Measurements from ENCODE around the gene KCTD16.

The KCTD16 gene

GRCh38 chr5:144352732-144353317 lies 182.2 kb downstream of the KCTD16 start:
- DNase-seq: no peak

- no peak for DNase-seq
Measured at GRCh38 chr5:144356489-144356888, 185.8 kb downstream of the KCTD16 start.

- DNase-seq: no peak
Measured at GRCh38 chr5:144361406-144361805, 190.7 kb downstream of the KCTD16 start.

GRCh38 chr5:144365885-144366284 lies 195.2 kb downstream of the KCTD16 start:
- DNase-seq: no peak

- no peak for DNase-seq
Measured at GRCh38 chr5:144367991-144368390, 197.3 kb downstream of the KCTD16 start.

- DNase-seq: no peak
Measured at GRCh38 chr5:144368556-144368955, 197.9 kb downstream of the KCTD16 start.

- DNase-seq: no peak
Measured at GRCh38 chr5:144369006-144369405, 198.3 kb downstream of the KCTD16 start.

- no peak for DNase-seq
Measured at GRCh38 chr5:144370273-144370672, 199.6 kb downstream of the KCTD16 start.

GRCh38 chr5:144374637-144375036 lies 204.0 kb downstream of the KCTD16 start:
- DNase-seq: no peak

GRCh38 chr5:144377207-144377606 lies 206.5 kb downstream of the KCTD16 start:
- DNase-seq: no peak

- DNase-seq: no peak
Measured at GRCh38 chr5:144378681-144379080, 208.0 kb downstream of the KCTD16 start.

GRCh38 chr5:144385597-144385996 lies 214.9 kb downstream of the KCTD16 start:
- DNase-seq: no peak

GRCh38 chr5:144386315-144386714 lies 215.6 kb downstream of the KCTD16 start:
- DNase-seq: no peak

- DNase-seq: no peak
Measured at GRCh38 chr5:144390133-144390532, 219.5 kb downstream of the KCTD16 start.

GRCh38 chr5:144391044-144391443 lies 220.4 kb downstream of the KCTD16 start:
- no peak for DNase-seq

GRCh38 chr5:144393641-144394435 lies 223.2 kb downstream of the KCTD16 start:
- DNase-seq: no peak

GRCh38 chr5:144395704-144396103 lies 225.0 kb downstream of the KCTD16 start:
- DNase-seq: no peak

GRCh38 chr5:144403058-144403457 lies 232.4 kb downstream of the KCTD16 start:
- DNase-seq: no peak

- DNase-seq: no peak
Measured at GRCh38 chr5:144403817-144404420, 233.2 kb downstream of the KCTD16 start.

GRCh38 chr5:144404672-144405071 lies 234.0 kb downstream of the KCTD16 start:
- DNase-seq: no peak

- no peak for DNase-seq
Measured at GRCh38 chr5:144405991-144406390, 235.3 kb downstream of the KCTD16 start.

- no peak for DNase-seq
Measured at GRCh38 chr5:144406442-144406841, 235.8 kb downstream of the KCTD16 start.

- DNase-seq: no peak
Measured at GRCh38 chr5:144414202-144415029, 243.7 kb downstream of the KCTD16 start.

Data from cerebellar nuclear complex (tissue), 1 donor.